B cell (primary cell): Measurements from ENCODE around the gene SORL1. TPM values are rescaled to one million over a fixed set of nuclear protein-coding genes. Genes with fewer than 3 reads are reported as not detected.

Experiments
- ATAC-seq: fragments of 200-7000 bp; cut with Tn5 transposase; one replicate; pipeline ENCODE4 v1.10.0; 2021; ENCODE audit warnings: low read depth, mild to moderate bottlenecking, moderate number of reproducible peaks, moderate library complexity
- CTCF ChIA-PET: fragments of 350-600 bp; sonication (Branson Sonifier 250); formaldehyde crosslinking; loops from one replicate; lab custom pipeline; 2021; ENCODE audit warnings: antibody characterized with exemption, inconsistent platforms; lab: Charles Lee
- POLR2A ChIA-PET: fragments of 350-600 bp; sonication (Branson Sonifier 250); formaldehyde crosslinking; loops from one replicate; lab custom pipeline; 2021; ENCODE audit warnings: antibody characterized with exemption; lab: Charles Lee
- DNase-seq: peaks from one replicate; pipeline ENCODE4 v3.0.0; 2013
- H2AFZ ChIP-seq: 2 replicates; pipeline ENCODE4 v1.6.1; 2012; ENCODE audit warnings: mild to moderate bottlenecking, low read depth, low read length; ENCODE audit not compliant: insufficient read depth, poor library complexity, severe bottlenecking
- H3K27ac ChIP-seq, 2 donors: 1 replicate in 1 of 2; 2 replicates in 1 of 2; pipeline ENCODE4 v1.5.1; 2012 to 2013; ENCODE audit warnings: low read length in 2 of 2, mild to moderate bottlenecking in 2 of 2, moderate library complexity in 1 of 2
- H3K27me3 ChIP-seq, 4 experiments: fragments of 200-600 bp in 1 of 4; sonication (generic) in 1 of 4; replicated peaks in 1 of 4; 1 replicate in 2 of 4; 2 replicates in 2 of 4; pipeline versions ENCODE4 v1.6.1 to v1.7.0; 2013 to 2016; ENCODE audit warnings: low read length in 3 of 4, mild to moderate bottlenecking in 2 of 4, mixed read lengths in 1 of 4, moderate library complexity in 1 of 4; ENCODE audit not compliant: insufficient read depth in 4 of 4, control insufficient read depth in 3 of 4; ENCODE audit errors: control extremely low read depth in 1 of 4
- H3K36me3 ChIP-seq, 2 experiments: replicated peaks in 1 of 2; 1 replicate in 1 of 2; 2 replicates in 1 of 2; pipeline versions ENCODE4 v1.6.1 to v1.7.1; 2013; ENCODE audit warnings: low read length in 1 of 2; ENCODE audit not compliant: insufficient read depth in 2 of 2, control insufficient read depth in 1 of 2; ENCODE audit errors: control extremely low read depth in 1 of 2, extremely low read depth in 1 of 2
- H3K4me1 ChIP-seq, 2 donors: fragments of 200-600 bp in 1 of 2; sonication (generic) in 1 of 2; 1 replicate in 1 of 2; 2 replicates in 1 of 2; pipeline versions ENCODE4 v1.5.1 to v1.6.1; 2013 to 2017; ENCODE audit warnings: low read length in 2 of 2; ENCODE audit not compliant: control insufficient read depth in 2 of 2, insufficient read depth in 2 of 2
- H3K4me2 ChIP-seq: replicated peaks from 2 replicates; pipeline ENCODE3; 2012; ENCODE audit warnings: mild to moderate bottlenecking, low read depth, low read length; ENCODE audit not compliant: poor library complexity, severe bottlenecking
- H3K4me3 ChIP-seq, 5 experiments: fragments of 200-600 bp in 1 of 5; sonication (generic) in 1 of 5; 1 replicate in 3 of 5; 2 replicates in 2 of 5; pipeline versions ENCODE4 v1.5.1 to v1.7.0; 2011 to 2016; ENCODE audit warnings: low read length in 4 of 5, mild to moderate bottlenecking in 4 of 5, low read depth in 2 of 5, control low read depth in 1 of 5, moderate library complexity in 1 of 5; ENCODE audit not compliant: insufficient read depth in 1 of 5; ENCODE audit errors: control extremely low read depth in 1 of 5, extremely low read depth in 1 of 5
- H3K79me2 ChIP-seq: fragments of 200-600 bp; sonication (generic); one replicate; pipeline ENCODE4 v1.6.0; 2016; ENCODE audit warnings: low read length; ENCODE audit not compliant: control insufficient read depth, insufficient read depth
- H3K9ac ChIP-seq: fragments of 200-600 bp; sonication (generic); 2 replicates; pipeline ENCODE4 v1.6.1; 2017; ENCODE audit warnings: mild to moderate bottlenecking, low read length, moderate library complexity
- H3K9me3 ChIP-seq, 3 donors: one replicate each; pipeline versions ENCODE4 v1.6.1 to v1.7.1; 2013; ENCODE audit warnings: low read length in 2 of 3; ENCODE audit not compliant: control insufficient read depth in 2 of 3, insufficient read depth in 1 of 3; ENCODE audit errors: control extremely low read depth in 1 of 3
- H4K20me1 ChIP-seq: 2 replicates; pipeline ENCODE4 v1.6.0; 2012; ENCODE audit warnings: mild to moderate bottlenecking, low read length; ENCODE audit not compliant: insufficient read depth, control insufficient read depth, poor library complexity, severe bottlenecking
- H3K27ac Mint-ChIP-seq: one replicate; pipeline ENCODE4 v1.8.0; 2021; ENCODE audit warnings: mixed read lengths
- H3K27me3 Mint-ChIP-seq: one replicate; pipeline ENCODE4 v1.8.0; 2021; ENCODE audit warnings: mixed read lengths
- H3K4me1 Mint-ChIP-seq: one replicate; pipeline ENCODE4 v1.8.0; 2021; ENCODE audit warnings: mixed read lengths
- H3K4me3 Mint-ChIP-seq: one replicate; pipeline ENCODE4 v1.8.0; 2021; ENCODE audit warnings: mixed read lengths
- H3K9me3 Mint-ChIP-seq: one replicate; pipeline ENCODE4 v1.8.0; 2022; ENCODE audit warnings: mixed read lengths; ENCODE audit not compliant: insufficient read depth
- EZH2 ChIP-seq: IDR thresholded peaks from 2 replicates; pipeline ENCODE4 v1.6.1; 2012; ENCODE audit warnings: borderline replicate concordance, low read depth, mild to moderate bottlenecking, moderate library complexity, low read length; ENCODE audit not compliant: insufficient read depth, poor library complexity, severe bottlenecking
- WGBS: methylation state at CpG from one replicate; pipeline ENCODE4 v1.1.5; 2013; ENCODE audit warnings: missing lambda C conversion rate; ENCODE audit not compliant: insufficient coverage; 5-methylcytosine and 5-hydroxymethylcytosine counted together
- intact Hi-C: fragments of 100-400 bp; cut with micrococcal nuclease; formaldehyde crosslinking; loops from one replicate; pipeline ENCODE4 v1.10.0; 2022
- polyA plus RNA-seq: library from polyadenylated mRNA; depleted of rRNA; stranded (reverse); fragments of >200 nt; gene quantifications from 2 replicates; pipeline ENCODE4 v1.2.3, GENCODE V29; 2012
- total RNA-seq, 2 donors: library from RNA; stranded (reverse); fragments of 120-200 nt in 1 of 2; gene quantifications; 1 replicate in 1 of 2; 2 replicates in 1 of 2; pipeline versions ENCODE4 v1.2.3 to v1.2.4, GENCODE V29; 2013 to 2022
- TF ChIP-seq, protein P1 (sequence below): fragments of 200-600 bp; IDR thresholded peaks from one replicate; pipeline ENCODE4 v1.8.0; 2022; ENCODE audit warnings: antibody characterized with exemption, mild to moderate bottlenecking

SORL1 gene
- total and polyA plus RNA-seq, 2 donors (not counting 1 experiment from before 2014, with no cell fraction given) = 13.0 to 396 TPM

DNA sequence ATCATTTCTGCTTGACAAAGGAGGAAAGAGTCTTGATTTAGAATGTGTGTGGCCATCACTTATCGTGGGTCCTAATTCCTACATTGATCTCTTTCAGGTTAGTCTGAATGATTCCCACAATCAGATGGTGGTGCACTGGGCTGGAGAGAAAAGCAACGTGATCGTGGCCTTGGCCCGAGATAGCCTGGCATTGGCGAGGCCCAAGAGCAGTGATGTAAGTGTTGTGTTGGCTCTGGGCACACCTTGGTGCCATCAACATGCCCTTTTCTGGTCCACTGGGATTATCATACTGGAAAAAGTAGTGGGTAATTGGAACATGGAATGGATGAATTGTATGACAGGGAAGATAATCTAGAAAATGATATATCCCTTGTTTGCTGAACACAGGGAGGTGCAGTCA, 17.8 kb downstream of the SORL1 start:
- no peaks in the 10 kb centered on the region for H3K9me3 Mint-ChIP-seq
- Histone ChIP-seq H3K79me2 (peaks cover 80% of the 10 kb centered on the region), H3K36me3 (peaks cover 0 to 13% of the 10 kb centered on the region in 2 experiments), H3K4me2 (no peak overlapping the region), H3K9me3 (no peaks in the 10 kb centered on the region), H3K27ac (no peak overlapping the region), H4K20me1 (peaks cover 19% of the 10 kb centered on the region), H3K4me3 (no peak overlapping the region), H3K4me1 (peaks cover 42 to 50% of the 10 kb centered on the region in 2 donors), H2AFZ (no peak overlapping the region), H3K27me3 (no peaks in the 10 kb centered on the region), H3K9ac (no peak overlapping the region)
- ATAC-seq = no peak
- intact Hi-C loops = loop anchor here (2.0 to 5.0 kb wide), 2 partner anchors 13 to 122 kb away; no protein-coding TSS in a partner anchor
- ChIA-PET POLR2A (no interaction called here), CTCF (no interaction called here)
- peaks cover 57% of the 10 kb centered on the region for H3K4me1 Mint-ChIP-seq
- DNase-seq = no peak
- H3K27ac Mint-ChIP-seq = no peak overlapping the region
- H3K27me3 Mint-ChIP-seq = no peaks in the 10 kb centered on the region
- no peak for TF ChIP-seq EZH2
- TF ChIP-seq, protein P1, sequence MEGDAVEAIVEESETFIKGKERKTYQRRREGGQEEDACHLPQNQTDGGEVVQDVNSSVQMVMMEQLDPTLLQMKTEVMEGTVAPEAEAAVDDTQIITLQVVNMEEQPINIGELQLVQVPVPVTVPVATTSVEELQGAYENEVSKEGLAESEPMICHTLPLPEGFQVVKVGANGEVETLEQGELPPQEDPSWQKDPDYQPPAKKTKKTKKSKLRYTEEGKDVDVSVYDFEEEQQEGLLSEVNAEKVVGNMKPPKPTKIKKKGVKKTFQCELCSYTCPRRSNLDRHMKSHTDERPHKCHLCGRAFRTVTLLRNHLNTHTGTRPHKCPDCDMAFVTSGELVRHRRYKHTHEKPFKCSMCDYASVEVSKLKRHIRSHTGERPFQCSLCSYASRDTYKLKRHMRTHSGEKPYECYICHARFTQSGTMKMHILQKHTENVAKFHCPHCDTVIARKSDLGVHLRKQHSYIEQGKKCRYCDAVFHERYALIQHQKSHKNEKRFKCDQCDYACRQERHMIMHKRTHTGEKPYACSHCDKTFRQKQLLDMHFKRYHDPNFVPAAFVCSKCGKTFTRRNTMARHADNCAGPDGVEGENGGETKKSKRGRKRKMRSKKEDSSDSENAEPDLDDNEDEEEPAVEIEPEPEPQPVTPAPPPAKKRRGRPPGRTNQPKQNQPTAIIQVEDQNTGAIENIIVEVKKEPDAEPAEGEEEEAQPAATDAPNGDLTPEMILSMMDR = no peak
- H3K4me3 Mint-ChIP-seq = no peak overlapping the region
- WGBS = 96% methylated on average over 4 of the region's 5 CpGs

DNA sequence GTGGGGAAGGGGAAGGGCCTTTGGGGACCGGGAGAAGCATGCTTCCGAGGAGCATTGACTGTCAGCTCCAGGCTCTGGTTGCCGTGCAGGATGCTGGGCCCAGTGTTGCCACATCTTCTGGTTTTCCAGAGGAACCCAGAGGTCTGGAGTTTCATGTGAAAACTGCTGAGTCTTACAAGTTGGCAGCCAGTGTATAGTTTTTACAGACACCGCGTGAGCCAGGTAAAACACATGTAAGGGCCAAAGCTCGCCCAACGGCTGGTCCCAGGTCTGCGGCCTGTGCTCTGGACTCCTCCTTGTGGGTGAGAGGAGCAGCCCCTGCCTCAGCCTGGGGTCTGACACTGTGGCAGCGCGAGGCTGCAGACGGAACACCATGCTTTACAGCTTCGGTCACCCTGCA, 19.1 kb downstream of the SORL1 start:
- peaks cover 0 to 15% of the 10 kb centered on the region in 2 experiments for H3K36me3 ChIP-seq
- DNase-seq = no peak
- POLR2A ChIA-PET = no interaction called here

More for the DNA sequence above, 19.1 kb downstream of the SORL1 start:
- H3K27ac Mint-ChIP-seq = no peak overlapping the region
- no peak for ATAC-seq
- Histone ChIP-seq H3K9me3 (no peaks in the 10 kb centered on the region), H3K79me2 (peaks cover 74% of the 10 kb centered on the region), H3K27ac (no peak overlapping the region), H3K27me3 (no peaks in the 10 kb centered on the region), H3K9ac (no peak overlapping the region), H2AFZ (no peak overlapping the region), H3K4me3 (no peak overlapping the region), H3K4me2 (no peak overlapping the region), H3K4me1 (peaks cover 30 to 39% of the 10 kb centered on the region in 2 donors), H4K20me1 (peaks cover 14% of the 10 kb centered on the region)
- no peaks in the 10 kb centered on the region for H3K9me3 Mint-ChIP-seq
- CTCF ChIA-PET = no interaction called here
- 90% methylated on average over 11 of the region's 12 CpGs for WGBS
- TF ChIP-seq, protein P1 = no peak
- no peak overlapping the region for H3K4me3 Mint-ChIP-seq
- intact Hi-C loops = no loop called here
- H3K27me3 Mint-ChIP-seq = no peaks in the 10 kb centered on the region
- H3K4me1 Mint-ChIP-seq = peaks cover 51% of the 10 kb centered on the region
